ENCODE data around the gene CPLANE2.

- TF ChIP-seq, protein P1, sequence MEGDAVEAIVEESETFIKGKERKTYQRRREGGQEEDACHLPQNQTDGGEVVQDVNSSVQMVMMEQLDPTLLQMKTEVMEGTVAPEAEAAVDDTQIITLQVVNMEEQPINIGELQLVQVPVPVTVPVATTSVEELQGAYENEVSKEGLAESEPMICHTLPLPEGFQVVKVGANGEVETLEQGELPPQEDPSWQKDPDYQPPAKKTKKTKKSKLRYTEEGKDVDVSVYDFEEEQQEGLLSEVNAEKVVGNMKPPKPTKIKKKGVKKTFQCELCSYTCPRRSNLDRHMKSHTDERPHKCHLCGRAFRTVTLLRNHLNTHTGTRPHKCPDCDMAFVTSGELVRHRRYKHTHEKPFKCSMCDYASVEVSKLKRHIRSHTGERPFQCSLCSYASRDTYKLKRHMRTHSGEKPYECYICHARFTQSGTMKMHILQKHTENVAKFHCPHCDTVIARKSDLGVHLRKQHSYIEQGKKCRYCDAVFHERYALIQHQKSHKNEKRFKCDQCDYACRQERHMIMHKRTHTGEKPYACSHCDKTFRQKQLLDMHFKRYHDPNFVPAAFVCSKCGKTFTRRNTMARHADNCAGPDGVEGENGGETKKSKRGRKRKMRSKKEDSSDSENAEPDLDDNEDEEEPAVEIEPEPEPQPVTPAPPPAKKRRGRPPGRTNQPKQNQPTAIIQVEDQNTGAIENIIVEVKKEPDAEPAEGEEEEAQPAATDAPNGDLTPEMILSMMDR (IDR thresholded peaks at IDR 0.05; ENCODE audit: insufficient read depth, low read depth, low read length): no peak
- no peak for TF ChIP-seq EZH2 (IDR thresholded peaks at IDR 0.05; ENCODE audit: insufficient read depth, low read length)
Observed at GRCh38 chr1:16248007-16248436, 11.0 kb upstream of the CPLANE2 start.
